ENCODE results near the gene RRP15. TPM values are rescaled to one million over a fixed set of nuclear protein-coding genes. Genes with fewer than 3 reads are reported as not detected.

RRP15 gene
- total RNA-seq, 1 experiment from 2014 or later = 36.0 TPM

DNA sequence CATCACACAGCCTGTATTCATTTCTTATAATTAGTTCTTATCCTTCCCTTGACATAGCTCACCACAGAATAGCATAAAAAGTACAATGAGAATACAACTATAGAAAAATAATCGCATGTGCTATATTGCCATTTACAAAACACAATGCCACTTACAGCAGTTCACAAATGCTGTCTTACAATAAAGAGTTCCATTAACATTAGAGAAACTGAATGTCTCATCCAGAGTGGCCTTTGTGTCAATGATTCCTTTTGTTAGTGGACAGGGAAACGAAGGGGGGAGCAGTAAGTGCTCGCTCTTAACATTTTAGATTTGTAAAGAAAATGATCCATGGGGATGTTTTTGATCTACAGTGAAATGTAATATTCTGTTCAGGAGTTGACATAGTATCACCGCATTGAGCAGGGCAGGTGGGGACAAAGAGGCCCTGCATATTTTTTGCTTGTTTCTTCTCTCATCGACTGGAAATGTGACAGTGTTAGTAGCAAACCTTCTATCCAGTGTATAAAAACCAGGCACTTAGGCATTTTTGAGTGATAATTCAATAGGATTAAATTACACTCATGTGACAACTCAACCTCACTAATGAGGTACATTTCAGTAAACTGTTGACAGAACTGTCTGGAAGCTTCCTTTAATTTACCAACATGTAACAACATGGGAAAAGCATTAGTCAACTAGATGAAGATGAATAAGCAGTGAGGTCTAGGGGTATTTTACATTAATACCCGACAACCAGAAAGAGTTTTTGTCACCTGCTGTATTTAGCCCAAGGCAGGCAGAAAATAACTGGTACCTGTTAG, 35.6 kb upstream of the RRP15 start:
- Mint-ChIP-seq H3K9me3 (no peaks in the 10 kb centered on the region), H3K4me1 (peaks cover 9% of the 10 kb centered on the region)
- CTCF ChIA-PET = no interaction called here

GRCh38 chr1:218250492-218250891, 34.6 kb upstream of the RRP15 start:
- ChIA-PET CTCF (interaction anchor here (0.7 to 1.0 kb wide), 2 partner anchors 10 to 76 kb away, joined by 3 to 5 read pairs; no protein-coding TSS in a partner anchor), POLR2A (no interaction called here)
- H3K27me3 Mint-ChIP-seq (ENCODE audit: low read depth) = no peaks in the 10 kb centered on the region
- ATAC-seq = peak; percentile 46; the same call in 1 of the 2 replicates
- no peak for DNase-seq (ENCODE audit: low spot score)
- H3K4me3 Mint-ChIP-seq = no peak overlapping the region
- H3K27ac Mint-ChIP-seq = no peak overlapping the region
- H3K36me3 Mint-ChIP-seq = no peaks in the 10 kb centered on the region
- TF ChIP-seq ZNF416 (CRISPR knock-in tag; IDR thresholded peaks at IDR 0.05) (no peak), ZBTB43 (CRISPR knock-in tag; IDR thresholded peaks at IDR 0.05) (no peak), NFATC4 (CRISPR knock-in tag; IDR thresholded peaks at IDR 0.05) (no peak), KAT7 (CRISPR knock-in tag; IDR thresholded peaks at IDR 0.05; ENCODE audit: borderline replicate concordance) (no peak), TP53 (CRISPR knock-in tag; IDR thresholded peaks at IDR 0.05) (no peak)
- H3K9me3 Mint-ChIP-seq = no peaks in the 10 kb centered on the region
- H3K4me1 Mint-ChIP-seq = peaks cover 13% of the 10 kb centered on the region

More for the DNA sequence above, 35.6 kb upstream of the RRP15 start:
- H3K27me3 Mint-ChIP-seq (ENCODE audit: low read depth) = no peaks in the 10 kb centered on the region
- POLR2A ChIA-PET = no interaction called here
- TF ChIP-seq JUN (CRISPR knock-in tag; IDR thresholded peaks at IDR 0.05) (no peak), ZNF671 (CRISPR knock-in tag; IDR thresholded peaks at IDR 0.05) (no peak), ZNF396 (CRISPR knock-in tag; IDR thresholded peaks at IDR 0.05; ENCODE audit: borderline replicate concordance) (no peak), ATF1 (CRISPR knock-in tag; IDR thresholded peaks at IDR 0.05) (no peak), JAZF1 (CRISPR knock-in tag; IDR thresholded peaks at IDR 0.05) (no peak)
- TF ChIP-seq, protein P1, sequence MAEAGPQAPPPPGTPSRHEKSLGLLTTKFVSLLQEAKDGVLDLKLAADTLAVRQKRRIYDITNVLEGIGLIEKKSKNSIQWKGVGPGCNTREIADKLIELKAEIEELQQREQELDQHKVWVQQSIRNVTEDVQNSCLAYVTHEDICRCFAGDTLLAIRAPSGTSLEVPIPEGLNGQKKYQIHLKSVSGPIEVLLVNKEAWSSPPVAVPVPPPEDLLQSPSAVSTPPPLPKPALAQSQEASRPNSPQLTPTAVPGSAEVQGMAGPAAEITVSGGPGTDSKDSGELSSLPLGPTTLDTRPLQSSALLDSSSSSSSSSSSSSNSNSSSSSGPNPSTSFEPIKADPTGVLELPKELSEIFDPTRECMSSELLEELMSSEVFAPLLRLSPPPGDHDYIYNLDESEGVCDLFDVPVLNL (CRISPR knock-in tag; IDR thresholded peaks at IDR 0.05; ENCODE audit: borderline replicate concordance, low read depth) = no peak
- DNase-seq (ENCODE audit: low spot score) (no peak), ATAC-seq (no peak)
- H3K36me3 Mint-ChIP-seq = no peaks in the 10 kb centered on the region
- H3K27ac Mint-ChIP-seq = no peak overlapping the region
- H3K4me3 Mint-ChIP-seq = no peak overlapping the region

DNA sequence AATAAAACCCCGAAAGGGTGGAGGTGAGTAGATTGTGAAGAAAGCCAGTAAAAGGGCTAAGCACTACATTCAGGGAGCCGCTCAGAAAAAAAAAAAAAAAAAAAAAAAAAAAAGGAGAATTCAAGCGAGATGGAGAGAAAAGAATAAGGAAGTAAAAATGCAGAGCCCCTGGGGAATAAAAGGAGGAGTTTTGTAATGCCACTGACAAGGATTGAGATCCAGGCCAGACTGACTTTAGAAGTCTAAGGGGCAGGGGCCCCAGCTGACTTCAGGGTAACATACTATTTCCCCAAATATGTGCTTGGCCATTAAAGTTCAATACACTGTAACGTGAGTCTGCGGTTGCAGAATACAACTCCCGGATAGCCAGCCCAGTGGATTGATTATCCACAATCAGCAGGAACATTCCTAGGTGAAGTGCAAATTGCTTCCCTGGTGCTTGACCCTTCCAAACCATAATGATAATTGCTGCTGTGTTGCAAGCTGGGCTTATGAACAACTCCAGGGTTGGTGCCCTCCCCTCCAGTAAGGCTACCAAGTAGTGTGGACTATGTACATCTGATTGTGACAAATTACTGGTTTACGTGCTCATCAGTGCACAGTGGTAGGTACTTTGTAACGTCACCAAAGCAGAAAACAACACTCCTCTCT, 30.7 kb upstream of the RRP15 start:
- ChIA-PET POLR2A (no interaction called here), CTCF (no interaction called here)
- DNase-seq (ENCODE audit: low spot score) = no peak
- TF ChIP-seq, protein P2, sequence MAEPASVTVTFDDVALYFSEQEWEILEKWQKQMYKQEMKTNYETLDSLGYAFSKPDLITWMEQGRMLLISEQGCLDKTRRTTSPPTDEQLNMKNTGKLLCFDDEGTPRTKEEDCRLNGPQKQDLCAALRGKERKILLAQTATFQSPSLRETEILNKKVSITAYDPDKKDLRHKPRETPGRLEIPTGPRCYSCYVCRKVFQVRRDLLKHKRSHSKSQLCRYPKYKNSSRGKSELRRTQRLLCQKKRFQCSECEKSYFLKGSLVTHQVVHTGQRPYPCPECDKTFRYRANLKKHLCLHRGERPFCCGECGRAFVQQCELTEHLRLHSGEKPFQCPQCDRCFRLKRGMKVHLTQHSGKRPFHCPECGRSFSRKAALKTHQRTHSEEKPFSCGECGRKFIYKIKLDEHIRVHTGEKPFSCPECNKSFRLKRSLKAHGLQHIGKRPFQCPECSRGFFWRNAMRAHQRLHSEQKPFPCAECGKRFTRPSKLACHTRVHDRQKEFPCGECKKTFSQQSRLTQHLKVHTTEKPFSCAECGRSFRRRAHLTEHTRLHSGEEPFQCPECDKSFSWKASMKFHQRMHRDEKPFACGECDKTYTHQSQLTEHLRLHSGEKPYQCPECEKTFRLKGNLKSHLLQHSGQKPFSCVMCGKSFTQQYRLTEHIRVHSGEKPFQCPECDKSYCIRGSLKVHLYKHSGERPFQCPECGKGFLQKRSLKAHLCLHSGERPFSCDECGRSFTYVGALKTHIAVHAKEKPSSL (CRISPR knock-in tag; conservative IDR thresholded peaks at IDR 0.05) = no peak
- TF ChIP-seq FOXJ3 (CRISPR knock-in tag; IDR thresholded peaks at IDR 0.05; ENCODE audit: borderline replicate concordance) = no peak
- no peak for TF ChIP-seq JAZF1 (CRISPR knock-in tag; IDR thresholded peaks at IDR 0.05)
- TF ChIP-seq ZNF532 (CRISPR knock-in tag; IDR thresholded peaks at IDR 0.05; ENCODE audit: borderline replicate concordance) = no peak
- TF ChIP-seq IRF2 (CRISPR knock-in tag; IDR thresholded peaks at IDR 0.05; ENCODE audit: borderline replicate concordance, low read depth) = no peak
- no peak for TF ChIP-seq ATF1 (CRISPR knock-in tag; IDR thresholded peaks at IDR 0.05)
- TF ChIP-seq FOXP4 (CRISPR knock-in tag; IDR thresholded peaks at IDR 0.05) = no peak
- TF ChIP-seq MXD4 (CRISPR knock-in tag; IDR thresholded peaks at IDR 0.05; ENCODE audit: borderline replicate concordance) = no peak
- no peak for TF ChIP-seq ZNF317 (CRISPR knock-in tag; IDR thresholded peaks at IDR 0.05; ENCODE audit: borderline replicate concordance, low read depth)

More for the DNA sequence above, 30.7 kb upstream of the RRP15 start:
- peak; percentile 75 for ATAC-seq
- Mint-ChIP-seq H3K27ac (no peak overlapping the region), H3K27me3 (ENCODE audit: low read depth) (no peaks in the 10 kb centered on the region), H3K9me3 (no peaks in the 10 kb centered on the region), H3K4me1 (peaks cover 19% of the 10 kb centered on the region), H3K4me3 (no peak overlapping the region), H3K36me3 (no peaks in the 10 kb centered on the region)

Data from WTC11 (cell line).